GM12878 (cell line): Measurements from ENCODE around the gene PITPNB. TPM values are rescaled to one million over a fixed set of nuclear protein-coding genes. Genes with fewer than 3 reads are reported as not detected.

Experiments
- ATAC-seq: fragments of 200-7000 bp; cut with Tn5 transposase; 3 replicates; pipeline ENCODE4 v1.9.1; 2020; ENCODE audit warnings: mild to moderate bottlenecking, moderate library complexity
- BruUV-seq: library from RNA; stranded (reverse); fragments of 400-500 nt; replicated peaks from 2 replicates; lab custom pipeline; 2021; lab: Mats Ljungman, UMichigan
- CTCF ChIA-PET: fragments of 300-600 bp; sonication (Branson Sonifier 250); formaldehyde crosslinking; extraction: SDS; loops from one replicate; lab custom pipeline; 2021; ENCODE audit warnings: inconsistent platforms; lab: Yijun Ruan, JAX
- POLR2A ChIA-PET: fragments of 350-600 bp; formaldehyde crosslinking; extraction: SDS; loops from one replicate; lab custom pipeline; 2021; ENCODE audit warnings: inconsistent platforms; lab: Charles Lee
- RAD21 ChIA-PET: fragments of 300-600 bp; sonication (Branson Sonifier 250); formaldehyde crosslinking; loops from one replicate; lab custom pipeline; 2023; ENCODE audit warnings: antibody characterized with exemption; ENCODE audit not compliant: unreplicated experiment; lab: Charles Lee
- SMC1A ChIA-PET: fragments of 300-600 bp; sonication (Branson Sonifier 250); formaldehyde crosslinking; loops from one replicate; lab custom pipeline; 2023; ENCODE audit not compliant: unreplicated experiment, uncharacterized antibody; lab: Charles Lee
- DNase-seq: peaks from one replicate; pipeline ENCODE4 v3.0.0-alpha.2; 2011; ENCODE audit warnings: low read depth, low spot score
- FAIRE-seq: peaks from 3 replicates; lab custom pipeline; 2011; peaks lifted over from hg19 to GRCh38; lab: Jason Lieb, UNC
- H2AFZ ChIP-seq: 2 replicates; pipeline ENCODE4 v1.6.0; 2011; ENCODE audit warnings: low read depth, low read length, control low read depth; ENCODE audit not compliant: control insufficient read depth
- H3K27ac ChIP-seq: 2 replicates; pipeline ENCODE4 v1.5.1; 2011; ENCODE audit warnings: control low read depth; ENCODE audit not compliant: control insufficient read depth, insufficient read depth
- H3K27me3 ChIP-seq, 2 experiments: replicated peaks in 1 of 2; 2 replicates each; pipeline versions ENCODE4 v1.6.0 to v1.6.1; 2011; ENCODE audit warnings: low read length in 1 of 2; ENCODE audit not compliant: control insufficient read depth in 2 of 2, insufficient read depth in 2 of 2
- H3K36me3 ChIP-seq, 2 experiments: 2 replicates each; pipeline ENCODE4 v1.5.1; 2011; ENCODE audit warnings: low read length in 1 of 2; ENCODE audit not compliant: control insufficient read depth in 2 of 2, insufficient read depth in 2 of 2
- H3K4me1 ChIP-seq: 2 replicates; pipeline ENCODE4 v1.6.1; 2011; ENCODE audit warnings: mild to moderate bottlenecking, low read length, moderate library complexity, mixed read lengths; ENCODE audit not compliant: control insufficient read depth, insufficient read depth
- H3K4me2 ChIP-seq: 2 replicates; pipeline ENCODE4 v1.6.0; 2011; ENCODE audit warnings: control low read depth; ENCODE audit not compliant: control insufficient read depth, insufficient read depth
- H3K4me3 ChIP-seq: fragments of 200-600 bp; sonication (generic); 2 replicates; pipeline ENCODE4 v1.5.1; 2016
- H3K79me2 ChIP-seq: 2 replicates; pipeline ENCODE4 v1.6.0; 2011; ENCODE audit warnings: low read length; ENCODE audit not compliant: control insufficient read depth, insufficient read depth
- H3K9ac ChIP-seq: 2 replicates; pipeline ENCODE4 v1.8.0; 2011; ENCODE audit warnings: low read length, control low read depth, mixed read lengths; ENCODE audit not compliant: control insufficient read depth, insufficient read depth
- H3K9me3 ChIP-seq: replicated peaks from 3 replicates; pipeline ENCODE4 v1.5.1; 2011; ENCODE audit warnings: mild to moderate bottlenecking, low read length; ENCODE audit not compliant: control insufficient read depth, insufficient read depth
- H4K20me1 ChIP-seq: 2 replicates; pipeline ENCODE4 v1.6.0; 2011; ENCODE audit not compliant: control insufficient read depth, insufficient read depth
- BMI1 ChIP-seq: fragments of 450-650 bp; IDR thresholded peaks from 2 replicates; pipeline ENCODE4 v1.6.1; 2016; ENCODE audit warnings: mild to moderate bottlenecking, moderate library complexity, borderline replicate concordance
- CHD4 ChIP-seq: fragments of 200-600 bp; sonication (generic); IDR thresholded peaks from 2 replicates; pipeline ENCODE4 v1.6.1; 2016; ENCODE audit warnings: mild to moderate bottlenecking
- EP300 ChIP-seq, 2 experiments: fragments of 150-350 bp in 1 of 2; IDR thresholded peaks; 2 replicates each; pipeline ENCODE4 v1.6.1; 2011 to 2012; ENCODE audit warnings: low read depth in 2 of 2, low read length in 2 of 2, borderline replicate concordance in 1 of 2, improper control_type of control experiment in 1 of 2, inconsistent platforms in 1 of 2; ENCODE audit not compliant: control insufficient read depth in 1 of 2
- ETV6 ChIP-seq, 2 experiments: fragments of 450-650 bp in 1 of 2; IDR thresholded peaks in 1 of 2; conservative IDR thresholded peaks in 1 of 2; 2 replicates each; pipeline ENCODE4 v1.6.1; 2014; ENCODE audit warnings: antibody characterized with exemption in 1 of 2, borderline replicate concordance in 1 of 2, low read depth in 1 of 2, mild to moderate bottlenecking in 1 of 2, moderate library complexity in 1 of 2
- EZH2 ChIP-seq: IDR thresholded peaks from 2 replicates; pipeline ENCODE4 v1.6.1; 2012; ENCODE audit warnings: low read depth, mild to moderate bottlenecking, control low read depth, inconsistent platforms, low read length, borderline replicate concordance; ENCODE audit not compliant: control insufficient read depth
- GATAD2B ChIP-seq: fragments of 450-650 bp; conservative IDR thresholded peaks from 2 replicates; pipeline ENCODE4 v1.6.1; 2017; ENCODE audit warnings: low read depth, mild to moderate bottlenecking, moderate library complexity
- HDAC6 ChIP-seq: fragments of 200-600 bp; sonication (generic); IDR thresholded peaks from one replicate; pipeline ENCODE4 v1.8.0; 2017; ENCODE audit warnings: antibody characterized with exemption; ENCODE audit not compliant: unreplicated experiment
- JUND ChIP-seq: IDR thresholded peaks from 2 replicates; pipeline ENCODE4 v1.6.1; 2012; ENCODE audit warnings: low read depth, mild to moderate bottlenecking, low read length, improper control_type of control experiment, moderate library complexity
- PAX8 ChIP-seq: fragments of 450-650 bp; IDR thresholded peaks from 2 replicates; pipeline ENCODE4 v1.6.1; 2017; ENCODE audit warnings: mild to moderate bottlenecking, moderate library complexity
- WGBS: methylation state at CpG from one replicate; pipeline ENCODE4 v1.1.6; 2016; ENCODE audit warnings: low lambda C conversion rate; ENCODE audit not compliant: insufficient replicate concordance, insufficient coverage; ENCODE audit errors: missing lambda C conversion rate; 5-methylcytosine and 5-hydroxymethylcytosine counted together
- in situ Hi-C: fragments of 300-500 bp; cut with MboI; formaldehyde crosslinking; loops from 9 replicates; pipeline ENCODE4 v1.14.3; 2018; ENCODE audit warnings: mixed read lengths
- intact Hi-C: fragments of 100-400 bp; cut with micrococcal nuclease; formaldehyde crosslinking; loops from one replicate; pipeline ENCODE4 v1.14.2; 2022; ENCODE audit not compliant: unreplicated experiment
- polyA plus RNA-seq, 11 experiments: library from polyadenylated mRNA; depleted of rRNA in 4 of 11; unstranded in 6 of 11; stranded (reverse) in 5 of 11; fragments of >200 nt; fragmentation: Nextera tagmentation in 4 of 11; fragmentation: Illumina TruSeq in 1 of 11; extraction: Ambion mirVana in 4 of 11; extraction: Trizol in 1 of 11; gene quantifications; 1 replicate in 1 of 11; 2 replicates in 10 of 11; pipeline versions ENCODE4 v1.2.1 to v1.2.3, GENCODE V29; 2011 to 2016; ENCODE audit warnings: inconsistent platforms in 2 of 11, missing spikeins in 2 of 11, low read depth in 1 of 11
- total RNA-seq, 4 experiments: library from RNA; depleted of rRNA in 3 of 4; stranded (reverse); fragments of >200 nt in 3 of 4; fragmentation: Illumina TruSeq in 1 of 4; extraction: Trizol in 1 of 4; gene quantifications; 2 replicates each; pipeline versions ENCODE4 v1.2.1 to v1.2.3, GENCODE V29; 2013 to 2021
- TF ChIP-seq, protein P1 (sequence below): fragments of 450-650 bp; formaldehyde crosslinking; IDR thresholded peaks from 2 replicates; pipeline ENCODE4 v1.4.0; 2022; ENCODE audit warnings: mild to moderate bottlenecking, moderate library complexity
- TF ChIP-seq, protein P2 (sequence below): fragments of 450-650 bp; IDR thresholded peaks from 2 replicates; pipeline ENCODE4 v1.6.1; 2016; ENCODE audit warnings: mild to moderate bottlenecking, moderate library complexity, borderline replicate concordance

The PITPNB gene
- total and polyA plus RNA-seq, 10 of the 15 experiments (the other 5 are each of a cell fraction or from before 2014, with no cell fraction given), result 19.7 to 116 (median 64.9) TPM

DNA sequence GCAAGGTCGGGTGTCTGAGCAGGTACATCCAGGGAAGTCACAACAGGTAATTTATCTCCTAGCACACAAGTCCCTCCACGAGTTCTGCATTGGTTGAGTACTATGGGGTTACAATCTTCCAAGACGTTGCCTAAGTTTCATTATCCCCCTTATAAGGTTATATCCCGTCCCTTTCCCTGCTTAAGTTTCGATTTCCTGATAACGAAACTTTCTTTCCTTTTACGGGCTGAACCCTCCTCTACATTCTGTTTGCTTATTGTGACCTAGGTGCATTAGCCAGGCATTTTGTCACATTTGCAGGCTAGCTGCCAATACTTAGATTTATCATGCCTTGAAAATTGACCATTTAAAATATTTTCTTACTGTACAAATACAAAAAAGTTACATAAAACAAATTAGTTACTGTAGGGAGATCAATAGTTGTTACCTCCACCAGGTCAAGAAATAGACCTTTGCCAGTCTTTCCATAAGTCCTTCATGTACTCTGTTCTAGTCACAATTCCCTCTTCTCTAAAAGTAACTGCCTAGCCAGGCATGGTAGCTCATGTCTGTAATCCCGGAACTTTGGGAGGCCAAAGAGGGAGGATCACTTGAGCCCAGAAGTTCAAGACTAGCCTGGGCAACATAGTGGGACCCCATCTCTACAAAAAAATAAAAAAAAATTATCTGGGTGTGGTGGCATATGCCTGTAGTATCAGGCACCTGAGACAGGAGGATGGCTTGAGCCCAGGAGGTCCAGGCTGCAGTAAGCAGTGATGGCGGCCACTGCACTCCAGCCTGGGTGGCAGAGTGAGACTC lies 14.3 kb upstream of the PITPNB start (continued):
- TF ChIP-seq, protein P1, sequence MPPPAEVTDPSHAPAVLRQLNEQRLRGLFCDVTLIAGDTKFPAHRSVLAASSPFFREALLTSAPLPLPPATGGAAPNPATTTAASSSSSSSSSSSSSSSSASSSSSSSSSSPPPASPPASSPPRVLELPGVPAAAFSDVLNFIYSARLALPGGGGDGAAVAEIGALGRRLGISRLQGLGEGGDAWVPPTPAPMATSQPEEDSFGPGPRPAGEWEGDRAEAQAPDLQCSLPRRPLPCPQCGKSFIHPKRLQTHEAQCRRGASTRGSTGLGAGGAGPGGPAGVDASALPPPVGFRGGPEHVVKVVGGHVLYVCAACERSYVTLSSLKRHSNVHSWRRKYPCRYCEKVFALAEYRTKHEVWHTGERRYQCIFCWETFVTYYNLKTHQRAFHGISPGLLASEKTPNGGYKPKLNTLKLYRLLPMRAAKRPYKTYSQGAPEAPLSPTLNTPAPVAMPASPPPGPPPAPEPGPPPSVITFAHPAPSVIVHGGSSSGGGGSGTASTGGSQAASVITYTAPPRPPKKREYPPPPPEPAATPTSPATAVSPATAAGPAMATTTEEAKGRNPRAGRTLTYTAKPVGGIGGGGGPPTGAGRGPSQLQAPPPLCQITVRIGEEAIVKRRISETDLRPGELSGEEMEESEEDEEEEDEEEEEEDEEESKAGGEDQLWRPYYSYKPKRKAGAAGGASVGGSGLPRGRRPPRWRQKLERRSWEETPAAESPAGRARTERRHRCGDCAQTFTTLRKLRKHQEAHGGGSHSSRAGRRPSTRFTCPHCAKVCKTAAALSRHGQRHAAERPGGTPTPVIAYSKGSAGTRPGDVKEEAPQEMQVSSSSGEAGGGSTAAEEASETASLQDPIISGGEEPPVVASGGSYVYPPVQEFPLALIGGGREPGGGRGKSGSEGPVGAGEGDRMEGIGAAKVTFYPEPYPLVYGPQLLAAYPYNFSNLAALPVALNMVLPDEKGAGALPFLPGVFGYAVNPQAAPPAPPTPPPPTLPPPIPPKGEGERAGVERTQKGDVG (CRISPR knock-in tag), result no peak
- TF ChIP-seq CHD4, result no peak
- TF ChIP-seq BMI1, result no peak

DNA sequence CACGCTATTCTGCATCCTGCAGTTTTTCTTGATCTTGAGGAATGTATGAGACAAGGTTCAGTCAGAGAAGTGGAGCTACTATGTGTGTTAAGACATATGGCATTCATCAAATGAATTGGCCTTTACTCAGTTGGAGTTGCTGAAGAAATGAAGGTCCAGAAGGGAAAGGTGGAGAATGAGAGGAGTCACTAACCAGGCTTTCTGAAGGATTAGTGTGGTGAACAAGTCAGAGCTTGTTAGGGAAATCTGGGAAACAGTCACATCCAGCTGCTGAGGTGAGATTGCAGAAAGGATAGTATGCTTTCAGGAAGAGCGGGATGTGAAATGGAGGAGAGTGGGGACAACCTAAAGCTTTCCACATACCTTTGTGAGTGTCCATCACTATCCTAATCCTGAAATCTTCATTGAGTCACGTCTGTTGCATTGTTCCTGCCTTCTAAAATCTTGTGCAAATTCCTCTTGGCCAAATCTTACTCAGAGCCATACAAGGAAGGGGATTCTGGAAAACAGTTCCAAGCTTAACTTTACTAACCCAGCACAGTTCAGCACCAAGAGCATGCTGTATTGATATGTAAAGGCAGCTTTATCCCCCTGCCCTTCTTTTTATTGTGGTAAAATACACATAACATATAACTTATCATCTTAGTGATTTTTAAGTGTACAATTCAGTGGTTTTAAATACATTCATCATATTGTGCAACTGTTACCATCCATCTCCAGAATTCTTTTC lies 11.4 kb upstream of the PITPNB start:
- Histone ChIP-seq H3K4me2 (no peak overlapping the region), H2AFZ (no peak overlapping the region), H3K79me2 (no peaks in the 10 kb centered on the region), H3K27me3 (no peaks in the 10 kb centered on the region), H4K20me1 (no peaks in the 10 kb centered on the region), H3K27ac (no peak overlapping the region), H3K36me3 (no peaks in the 10 kb centered on the region), H3K9ac (no peak overlapping the region), H3K9me3 (no peaks in the 10 kb centered on the region), H3K4me1 (no peaks in the 10 kb centered on the region), H3K4me3 (no peak overlapping the region)
- WGBS, result 87% methylated on average over 3 of the region's 3 CpGs
- FAIRE-seq (no peak), DNase-seq (no peak), ATAC-seq (no peak)
- ChIA-PET SMC1A (interaction anchor here (0.8 to 2.3 kb wide), 4 partner anchors 11 to 43 kb away, joined by 3 to 7 read pairs (median 3); partner anchors contain the start of gene PITPNB), RAD21 (no interaction called here), POLR2A (no interaction called here), CTCF (interaction anchor here (1.2 to 2.3 kb wide), 2 partner anchors 45 to 49 kb away, joined by 3 to 7 read pairs; no protein-coding TSS in a partner anchor)
- intact Hi-C loops, result no loop called here
- no TSS peak for BruUV-seq
- TF ChIP-seq PAX8 (no peak), EZH2 (no peak), HDAC6 (no peak), EP300 (IDR thresholded peaks at IDR 0.05; ENCODE audit: borderline replicate concordance in 1 of 2, control insufficient read depth in 1 of 2, low read depth in 2 of 2, low read length in 2 of 2) (no peak), JUND (no peak), GATAD2B (no peak), ETV6 (conservative IDR thresholded peaks at IDR 0.05 in 1 of 2, IDR thresholded peaks at IDR 0.05 in 1 of 2; ENCODE audit: borderline replicate concordance in 1 of 2, low read depth in 1 of 2) (no peak)
- TF ChIP-seq, protein P2, sequence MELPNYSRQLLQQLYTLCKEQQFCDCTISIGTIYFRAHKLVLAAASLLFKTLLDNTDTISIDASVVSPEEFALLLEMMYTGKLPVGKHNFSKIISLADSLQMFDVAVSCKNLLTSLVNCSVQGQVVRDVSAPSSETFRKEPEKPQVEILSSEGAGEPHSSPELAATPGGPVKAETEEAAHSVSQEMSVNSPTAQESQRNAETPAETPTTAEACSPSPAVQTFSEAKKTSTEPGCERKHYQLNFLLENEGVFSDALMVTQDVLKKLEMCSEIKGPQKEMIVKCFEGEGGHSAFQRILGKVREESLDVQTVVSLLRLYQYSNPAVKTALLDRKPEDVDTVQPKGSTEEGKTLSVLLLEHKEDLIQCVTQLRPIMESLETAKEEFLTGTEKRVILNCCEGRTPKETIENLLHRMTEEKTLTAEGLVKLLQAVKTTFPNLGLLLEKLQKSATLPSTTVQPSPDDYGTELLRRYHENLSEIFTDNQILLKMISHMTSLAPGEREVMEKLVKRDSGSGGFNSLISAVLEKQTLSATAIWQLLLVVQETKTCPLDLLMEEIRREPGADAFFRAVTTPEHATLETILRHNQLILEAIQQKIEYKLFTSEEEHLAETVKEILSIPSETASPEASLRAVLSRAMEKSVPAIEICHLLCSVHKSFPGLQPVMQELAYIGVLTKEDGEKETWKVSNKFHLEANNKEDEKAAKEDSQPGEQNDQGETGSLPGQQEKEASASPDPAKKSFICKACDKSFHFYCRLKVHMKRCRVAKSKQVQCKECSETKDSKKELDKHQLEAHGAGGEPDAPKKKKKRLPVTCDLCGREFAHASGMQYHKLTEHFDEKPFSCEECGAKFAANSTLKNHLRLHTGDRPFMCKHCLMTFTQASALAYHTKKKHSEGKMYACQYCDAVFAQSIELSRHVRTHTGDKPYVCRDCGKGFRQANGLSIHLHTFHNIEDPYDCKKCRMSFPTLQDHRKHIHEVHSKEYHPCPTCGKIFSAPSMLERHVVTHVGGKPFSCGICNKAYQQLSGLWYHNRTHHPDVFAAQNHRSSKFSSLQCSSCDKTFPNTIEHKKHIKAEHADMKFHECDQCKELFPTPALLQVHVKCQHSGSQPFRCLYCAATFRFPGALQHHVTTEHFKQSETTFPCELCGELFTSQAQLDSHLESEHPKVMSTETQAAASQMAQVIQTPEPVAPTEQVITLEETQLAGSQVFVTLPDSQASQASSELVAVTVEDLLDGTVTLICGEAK, result no peak
- in situ Hi-C loops, result no loop called here
